ENCODE results near the gene PPARG.
A peak's percentile ranks its signal among the peaks of the same experiment; 100 is the strongest.

The PPARG gene

DNA sequence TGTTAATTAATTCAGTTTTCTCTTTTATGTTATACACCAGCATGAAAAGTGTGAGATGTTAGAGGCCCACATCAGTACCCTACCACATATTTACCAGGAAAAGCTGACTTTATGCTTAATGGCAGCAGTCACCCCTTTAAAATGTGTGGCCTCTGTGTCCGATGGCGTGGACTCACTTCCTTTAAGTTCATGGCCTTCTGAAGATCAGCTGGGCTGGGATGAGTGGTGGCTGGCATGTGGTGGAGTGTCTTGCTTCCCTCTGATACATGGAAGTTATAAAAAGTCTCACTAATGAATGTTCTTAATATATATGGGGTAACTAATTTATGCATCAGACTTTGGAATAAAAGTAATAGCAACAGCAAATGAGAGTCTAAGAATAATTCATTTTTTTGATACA, 32.1 kb downstream of the PPARG start:
- TF ChIP-seq GABPA (IDR thresholded peaks at IDR 0.05; ENCODE audit: low read depth) (no peak), POLR2AphosphoS5 (IDR thresholded peaks at IDR 0.05; ENCODE audit: low read depth) (no peak)
- H3K27ac ChIP-seq (replicated peaks), result no peak overlapping the region
- no peak overlapping the region for H3K4me3 ChIP-seq (replicated peaks; ENCODE audit: insufficient read depth, low read length)
- H3K27me3 ChIP-seq (ENCODE audit: insufficient read depth, poor library complexity, severe bottlenecking), result no peaks in the 10 kb centered on the region
- no peak for DNase-seq (ENCODE audit: low read depth in 1 of 2, low spot score in 1 of 2)

DNA sequence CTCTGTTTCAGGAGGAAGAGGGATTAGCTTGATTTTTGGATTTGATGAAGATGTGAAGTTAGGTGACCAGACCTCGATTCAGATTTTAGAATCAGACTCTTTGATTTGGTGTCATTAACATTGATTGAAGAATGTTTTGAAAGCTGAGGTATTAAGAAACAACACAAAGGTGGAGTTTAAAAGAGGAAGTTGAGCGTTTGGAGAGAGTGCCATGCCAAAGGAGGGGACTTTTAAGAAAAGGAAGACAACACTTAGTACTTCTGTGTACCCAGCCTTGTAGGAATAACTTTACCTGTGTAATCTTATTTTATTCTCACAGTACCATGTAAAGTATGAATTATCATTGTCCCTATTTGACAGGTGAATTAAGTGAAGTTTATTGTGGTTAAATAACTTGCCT, 34.4 kb downstream of the PPARG start:
- no peaks in the 10 kb centered on the region for H3K27me3 ChIP-seq (ENCODE audit: insufficient read depth, poor library complexity, severe bottlenecking)
- DNase-seq (ENCODE audit: low read depth in 1 of 2, low spot score in 1 of 2), result peak in 1 of 2 experiments; percentile 33
- TF ChIP-seq REST (IDR thresholded peaks at IDR 0.05; ENCODE audit: insufficient replicate concordance, low read depth) (no peak), SPI1 (IDR thresholded peaks at IDR 0.05; ENCODE audit: borderline replicate concordance, low read depth) (peak; percentile 50; the same call in 1 of the 2 replicates)
- peak overlapping the region; percentile 29; the same call in 1 of the 2 replicates for H3K27ac ChIP-seq (replicated peaks)
- no peak overlapping the region for H3K4me3 ChIP-seq (replicated peaks; ENCODE audit: insufficient read depth, low read length)

DNA sequence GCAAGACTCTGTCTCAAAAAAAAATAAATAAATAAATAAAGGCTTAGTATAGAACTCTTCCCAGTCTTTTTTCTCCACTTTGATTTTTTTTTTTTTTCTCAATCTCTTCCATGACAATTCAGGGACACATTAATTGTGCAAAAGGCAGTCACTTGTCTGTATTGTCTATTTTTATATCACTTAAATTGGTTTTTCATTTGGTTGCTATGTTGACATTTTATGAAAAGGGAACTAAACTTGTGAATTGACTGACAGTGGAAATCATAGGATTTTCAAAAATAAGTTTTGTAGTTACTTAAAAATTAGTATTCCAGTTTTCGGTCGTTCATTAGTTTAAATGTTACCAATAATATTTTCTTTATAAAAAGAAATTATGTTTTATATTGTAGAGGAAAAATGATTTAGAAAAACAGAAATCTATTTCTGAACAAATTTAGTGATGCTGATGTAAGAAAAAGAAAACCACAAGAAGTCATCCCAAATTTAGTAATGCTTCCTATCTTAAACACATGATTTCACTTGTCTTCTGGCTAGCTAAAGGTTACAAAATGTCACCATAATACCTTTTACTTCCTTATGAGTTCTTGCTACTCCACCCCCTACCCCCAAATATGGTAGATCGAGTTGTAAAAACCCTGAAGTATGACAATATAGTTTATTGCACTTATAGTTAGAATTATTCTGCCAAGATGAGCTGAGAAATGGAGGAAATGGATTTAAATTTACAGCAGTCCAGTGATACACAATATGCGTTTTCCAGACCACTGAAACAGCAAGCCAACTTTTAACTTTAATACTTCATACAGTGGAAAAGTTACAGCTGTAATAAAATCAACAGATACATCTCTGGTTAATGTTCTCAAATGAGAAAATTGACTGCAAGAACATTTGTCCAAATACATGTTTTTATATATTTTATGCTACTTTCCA, 37.0 kb downstream of the PPARG start:
- Histone ChIP-seq H3K27ac (replicated peaks) (peak overlapping the region; percentile 47), H3K4me3 (replicated peaks; ENCODE audit: insufficient read depth, low read length) (no peak overlapping the region), H3K27me3 (ENCODE audit: insufficient read depth, poor library complexity, severe bottlenecking) (no peaks in the 10 kb centered on the region)
- DNase-seq (ENCODE audit: low read depth in 1 of 2, low spot score in 1 of 2), result peak; percentile 32 to 65
- no peak for TF ChIP-seq REST (IDR thresholded peaks at IDR 0.05; ENCODE audit: insufficient replicate concordance, low read depth)
- no peak for TF ChIP-seq GABPA (IDR thresholded peaks at IDR 0.05; ENCODE audit: low read depth)
- TF ChIP-seq POLR2AphosphoS5 (IDR thresholded peaks at IDR 0.05; ENCODE audit: low read depth), result no peak
- TF ChIP-seq SPI1 (IDR thresholded peaks at IDR 0.05; ENCODE audit: borderline replicate concordance, low read depth), result no peak
- TF ChIP-seq, protein P1, sequence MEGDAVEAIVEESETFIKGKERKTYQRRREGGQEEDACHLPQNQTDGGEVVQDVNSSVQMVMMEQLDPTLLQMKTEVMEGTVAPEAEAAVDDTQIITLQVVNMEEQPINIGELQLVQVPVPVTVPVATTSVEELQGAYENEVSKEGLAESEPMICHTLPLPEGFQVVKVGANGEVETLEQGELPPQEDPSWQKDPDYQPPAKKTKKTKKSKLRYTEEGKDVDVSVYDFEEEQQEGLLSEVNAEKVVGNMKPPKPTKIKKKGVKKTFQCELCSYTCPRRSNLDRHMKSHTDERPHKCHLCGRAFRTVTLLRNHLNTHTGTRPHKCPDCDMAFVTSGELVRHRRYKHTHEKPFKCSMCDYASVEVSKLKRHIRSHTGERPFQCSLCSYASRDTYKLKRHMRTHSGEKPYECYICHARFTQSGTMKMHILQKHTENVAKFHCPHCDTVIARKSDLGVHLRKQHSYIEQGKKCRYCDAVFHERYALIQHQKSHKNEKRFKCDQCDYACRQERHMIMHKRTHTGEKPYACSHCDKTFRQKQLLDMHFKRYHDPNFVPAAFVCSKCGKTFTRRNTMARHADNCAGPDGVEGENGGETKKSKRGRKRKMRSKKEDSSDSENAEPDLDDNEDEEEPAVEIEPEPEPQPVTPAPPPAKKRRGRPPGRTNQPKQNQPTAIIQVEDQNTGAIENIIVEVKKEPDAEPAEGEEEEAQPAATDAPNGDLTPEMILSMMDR (IDR thresholded peaks at IDR 0.05; ENCODE audit: insufficient read depth, low read length), result no peak

GRCh38 chr3:12327021-12327420, 38.2 kb downstream of the PPARG start:
- no peaks in the 10 kb centered on the region for H3K27me3 ChIP-seq (ENCODE audit: insufficient read depth, poor library complexity, severe bottlenecking)
- no peak for DNase-seq (ENCODE audit: low read depth in 1 of 2, low spot score in 1 of 2)
- no peak for TF ChIP-seq GABPA (IDR thresholded peaks at IDR 0.05; ENCODE audit: low read depth)
- no peak overlapping the region for H3K4me3 ChIP-seq (replicated peaks; ENCODE audit: insufficient read depth, low read length)
- H3K27ac ChIP-seq (replicated peaks), result no peak overlapping the region

- H3K4me3 ChIP-seq (replicated peaks; ENCODE audit: insufficient read depth, low read length), result no peak overlapping the region
- no peaks in the 10 kb centered on the region for H3K27me3 ChIP-seq (ENCODE audit: insufficient read depth, poor library complexity, severe bottlenecking)
- TF ChIP-seq, protein P1 (IDR thresholded peaks at IDR 0.05; ENCODE audit: insufficient read depth, low read length), result no peak
- TF ChIP-seq REST (IDR thresholded peaks at IDR 0.05; ENCODE audit: insufficient replicate concordance, low read depth) (no peak), GABPA (IDR thresholded peaks at IDR 0.05; ENCODE audit: low read depth) (no peak), SPI1 (IDR thresholded peaks at IDR 0.05; ENCODE audit: borderline replicate concordance, low read depth) (no peak), POLR2AphosphoS5 (IDR thresholded peaks at IDR 0.05; ENCODE audit: low read depth) (no peak)
- H3K27ac ChIP-seq (replicated peaks), result no peak overlapping the region
- DNase-seq (ENCODE audit: low read depth in 1 of 2, low spot score in 1 of 2), result peak in 1 of 2 experiments; percentile 63
Measured at GRCh38 chr3:12328132-12328836, 39.4 kb downstream of the PPARG start.
